MM.1S (cell line): ENCODE measurements around the gene SLC11A1.
A peak's percentile ranks its signal among the peaks of the same experiment; 100 is the strongest.

ENCODE experiments used
- DNase-seq: peaks from one replicate; pipeline ENCODE4 v3.0.0-alpha.2; 2015
- H2AFZ ChIP-seq: fragments of 300-600 bp; sonication (generic); 2 replicates; pipeline ENCODE4 v1.6.0; 2016; ENCODE audit warnings: antibody characterized with exemption, low read length
- H3F3A ChIP-seq: fragments of 300-600 bp; sonication (generic); 2 replicates; pipeline ENCODE4 v1.6.1; 2016; ENCODE audit warnings: mild to moderate bottlenecking, antibody characterized with exemption, low read length, moderate library complexity, mixed read lengths; ENCODE audit not compliant: insufficient read depth
- H3K27ac ChIP-seq: fragments of 300-600 bp; sonication (generic); 2 replicates; pipeline ENCODE4 v1.5.1; 2016; ENCODE audit warnings: mild to moderate bottlenecking, low read length
- H3K27me3 ChIP-seq: fragments of 300-600 bp; sonication (generic); replicated peaks from 2 replicates; pipeline ENCODE4 v1.6.0; 2016; ENCODE audit warnings: low read length; ENCODE audit not compliant: insufficient read depth
- H3K36me3 ChIP-seq: fragments of 300-600 bp; sonication (generic); replicated peaks from 2 replicates; pipeline ENCODE4 v1.6.1; 2016; ENCODE audit warnings: mild to moderate bottlenecking, low read length, mixed read lengths; ENCODE audit not compliant: insufficient read depth
- H3K4me1 ChIP-seq: fragments of 300-600 bp; sonication (generic); 2 replicates; pipeline ENCODE4 v1.6.1; 2016; ENCODE audit warnings: low read length, mixed read lengths
- H3K4me2 ChIP-seq: fragments of 300-600 bp; sonication (generic); 2 replicates; pipeline ENCODE4 v1.6.0; 2016; ENCODE audit warnings: low read depth, low read length
- H3K4me3 ChIP-seq: fragments of 300-600 bp; sonication (generic); 2 replicates; pipeline ENCODE4 v1.5.1; 2016; ENCODE audit warnings: low read length, mixed read lengths
- H3K79me2 ChIP-seq: fragments of 300-600 bp; sonication (generic); 2 replicates; pipeline ENCODE4 v1.6.1; 2016; ENCODE audit warnings: mixed run types, low read length, mixed read lengths
- H3K9ac ChIP-seq: fragments of 300-600 bp; sonication (generic); 2 replicates; pipeline ENCODE4 v1.6.1; 2016; ENCODE audit warnings: low read length, mixed read lengths
- H3K9me2 ChIP-seq: fragments of 300-600 bp; sonication (generic); replicated peaks from 2 replicates; pipeline ENCODE4 v1.6.1; 2016; ENCODE audit warnings: mild to moderate bottlenecking, low read length, mixed read lengths; ENCODE audit not compliant: insufficient read depth
- H3K9me3 ChIP-seq: fragments of 300-600 bp; sonication (generic); replicated peaks from 2 replicates; pipeline ENCODE4 v1.6.1; 2016; ENCODE audit warnings: mild to moderate bottlenecking, low read length, mixed read lengths; ENCODE audit not compliant: insufficient read depth
- H4K20me1 ChIP-seq: fragments of 300-600 bp; sonication (generic); 2 replicates; pipeline ENCODE4 v1.6.1; 2016; ENCODE audit warnings: mild to moderate bottlenecking, low read length, moderate library complexity, mixed read lengths; ENCODE audit not compliant: insufficient read depth
- CTCF ChIP-seq: fragments of 300-600 bp; sonication (generic); IDR thresholded peaks from 2 replicates; pipeline ENCODE4 v1.5.1; 2016; ENCODE audit warnings: antibody characterized with exemption, low read length, mixed read lengths
- EZH2 ChIP-seq: fragments of 300-600 bp; sonication (generic); optimal IDR thresholded peaks from 2 replicates; pipeline ENCODE3; 2017; ENCODE audit warnings: low read depth, mild to moderate bottlenecking, antibody characterized with exemption, low read length, mixed read lengths
- EZH2phosphoT487 ChIP-seq: fragments of 300-600 bp; sonication (generic); IDR thresholded peaks from 2 replicates; pipeline ENCODE4 v1.6.1; 2018; ENCODE audit warnings: antibody characterized with exemption, low read length

The SLC11A1 gene

GRCh38 chr2:218366621-218367414 is 15.3 kb upstream of the SLC11A1 start:
- Histone ChIP-seq H4K20me1 (no peaks in the 10 kb centered on the region), H3K9me3 (no peaks in the 10 kb centered on the region), H3K36me3 (no peaks in the 10 kb centered on the region), H3K4me1 (no peaks in the 10 kb centered on the region), H3K27me3 (no peaks in the 10 kb centered on the region), H2AFZ (peak overlapping the region; percentile 96), H3K4me3 (no peak overlapping the region; the same call in 1 of the 2 replicates), H3K27ac (no peak overlapping the region), H3K79me2 (no peaks in the 10 kb centered on the region), H3K9me2 (no peaks in the 10 kb centered on the region), H3F3A (peaks cover 4% of the 10 kb centered on the region; the same call in 1 of the 2 replicates), H3K4me2 (peak overlapping the region; percentile 88; the same call in 1 of the 2 replicates), H3K9ac (peak overlapping the region; percentile 54; the same call in 1 of the 2 replicates)
- TF ChIP-seq EZH2phosphoT487 (no peak), CTCF (no peak), EZH2 (no peak)
- DNase-seq = no peak

- peak overlapping the region; percentile 96 for H2AFZ ChIP-seq
- H3K4me3 ChIP-seq = peak overlapping the region; percentile 64
- peaks cover 4% of the 10 kb centered on the region; the same call in 1 of the 2 replicates for H3F3A ChIP-seq
- no peak overlapping the region for H3K27ac ChIP-seq
- no peaks in the 10 kb centered on the region for H3K9me3 ChIP-seq
- H3K9me2 ChIP-seq = no peaks in the 10 kb centered on the region
- TF ChIP-seq EZH2 = no peak
- no peaks in the 10 kb centered on the region for H3K36me3 ChIP-seq
- H3K79me2 ChIP-seq = no peaks in the 10 kb centered on the region
- peak overlapping the region; percentile 88 for H3K4me2 ChIP-seq
- no peaks in the 10 kb centered on the region for H4K20me1 ChIP-seq
- peak overlapping the region; percentile 54; the same call in 1 of the 2 replicates for H3K9ac ChIP-seq
- H3K27me3 ChIP-seq = no peaks in the 10 kb centered on the region
- H3K4me1 ChIP-seq = no peaks in the 10 kb centered on the region
- peak; percentile 66 for DNase-seq
Measured at GRCh38 chr2:218367415-218368149, 14.5 kb upstream of the SLC11A1 start.

GRCh38 chr2:218368150-218368528 is 13.9 kb upstream of the SLC11A1 start:
- TF ChIP-seq EZH2phosphoT487 = no peak
- TF ChIP-seq EZH2 = no peak
- no peak for TF ChIP-seq CTCF
- peaks cover 4% of the 10 kb centered on the region; the same call in 1 of the 2 replicates for H3F3A ChIP-seq
- H3K9me2 ChIP-seq = no peaks in the 10 kb centered on the region
- H2AFZ ChIP-seq = peak overlapping the region; percentile 96
- peak overlapping the region; percentile 54; the same call in 1 of the 2 replicates for H3K9ac ChIP-seq
- no peak overlapping the region for H3K27ac ChIP-seq
- H3K9me3 ChIP-seq = no peaks in the 10 kb centered on the region
- no peaks in the 10 kb centered on the region for H3K4me1 ChIP-seq
- no peaks in the 10 kb centered on the region for H3K27me3 ChIP-seq
- no peaks in the 10 kb centered on the region for H3K36me3 ChIP-seq
- H3K79me2 ChIP-seq = no peaks in the 10 kb centered on the region
- peak overlapping the region; percentile 88 for H3K4me2 ChIP-seq
- H3K4me3 ChIP-seq = peak overlapping the region; percentile 64
- H4K20me1 ChIP-seq = no peaks in the 10 kb centered on the region
- DNase-seq = no peak
